A549 treated with Mapracorat at 1 μM for 4 hours (cell line): ENCODE measurements around the gene SHLD2. TPM values are rescaled to one million over a fixed set of nuclear protein-coding genes. Genes with fewer than 3 reads are reported as not detected.

ENCODE experiments used
- total RNA-seq: library from RNA; stranded (reverse); fragments of 200-300 nt; extraction: Qiagen RNA extraction; gene quantifications from 5 replicates; pipeline ENCODE4 v1.2.3, GENCODE V29; 2022

SHLD2 gene, protein sequence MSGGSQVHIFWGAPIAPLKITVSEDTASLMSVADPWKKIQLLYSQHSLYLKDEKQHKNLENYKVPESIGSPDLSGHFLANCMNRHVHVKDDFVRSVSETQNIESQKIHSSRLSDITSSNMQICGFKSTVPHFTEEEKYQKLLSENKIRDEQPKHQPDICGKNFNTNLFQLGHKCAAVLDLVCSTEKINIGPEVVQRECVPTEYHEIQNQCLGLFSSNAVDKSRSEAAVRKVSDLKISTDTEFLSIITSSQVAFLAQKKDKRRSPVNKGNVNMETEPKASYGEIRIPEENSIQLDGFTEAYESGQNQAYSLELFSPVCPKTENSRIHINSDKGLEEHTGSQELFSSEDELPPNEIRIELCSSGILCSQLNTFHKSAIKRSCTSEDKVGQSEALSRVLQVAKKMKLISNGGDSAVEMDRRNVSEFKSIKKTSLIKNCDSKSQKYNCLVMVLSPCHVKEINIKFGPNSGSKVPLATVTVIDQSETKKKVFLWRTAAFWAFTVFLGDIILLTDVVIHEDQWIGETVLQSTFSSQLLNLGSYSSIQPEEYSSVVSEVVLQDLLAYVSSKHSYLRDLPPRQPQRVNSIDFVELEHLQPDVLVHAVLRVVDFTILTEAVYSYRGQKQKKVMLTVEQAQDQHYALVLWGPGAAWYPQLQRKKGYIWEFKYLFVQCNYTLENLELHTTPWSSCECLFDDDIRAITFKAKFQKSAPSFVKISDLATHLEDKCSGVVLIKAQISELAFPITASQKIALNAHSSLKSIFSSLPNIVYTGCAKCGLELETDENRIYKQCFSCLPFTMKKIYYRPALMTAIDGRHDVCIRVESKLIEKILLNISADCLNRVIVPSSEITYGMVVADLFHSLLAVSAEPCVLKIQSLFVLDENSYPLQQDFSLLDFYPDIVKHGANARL
- 22.9 to 26.7 TPM (median 25.3 TPM) in 5 replicates for total RNA-seq

DNA sequence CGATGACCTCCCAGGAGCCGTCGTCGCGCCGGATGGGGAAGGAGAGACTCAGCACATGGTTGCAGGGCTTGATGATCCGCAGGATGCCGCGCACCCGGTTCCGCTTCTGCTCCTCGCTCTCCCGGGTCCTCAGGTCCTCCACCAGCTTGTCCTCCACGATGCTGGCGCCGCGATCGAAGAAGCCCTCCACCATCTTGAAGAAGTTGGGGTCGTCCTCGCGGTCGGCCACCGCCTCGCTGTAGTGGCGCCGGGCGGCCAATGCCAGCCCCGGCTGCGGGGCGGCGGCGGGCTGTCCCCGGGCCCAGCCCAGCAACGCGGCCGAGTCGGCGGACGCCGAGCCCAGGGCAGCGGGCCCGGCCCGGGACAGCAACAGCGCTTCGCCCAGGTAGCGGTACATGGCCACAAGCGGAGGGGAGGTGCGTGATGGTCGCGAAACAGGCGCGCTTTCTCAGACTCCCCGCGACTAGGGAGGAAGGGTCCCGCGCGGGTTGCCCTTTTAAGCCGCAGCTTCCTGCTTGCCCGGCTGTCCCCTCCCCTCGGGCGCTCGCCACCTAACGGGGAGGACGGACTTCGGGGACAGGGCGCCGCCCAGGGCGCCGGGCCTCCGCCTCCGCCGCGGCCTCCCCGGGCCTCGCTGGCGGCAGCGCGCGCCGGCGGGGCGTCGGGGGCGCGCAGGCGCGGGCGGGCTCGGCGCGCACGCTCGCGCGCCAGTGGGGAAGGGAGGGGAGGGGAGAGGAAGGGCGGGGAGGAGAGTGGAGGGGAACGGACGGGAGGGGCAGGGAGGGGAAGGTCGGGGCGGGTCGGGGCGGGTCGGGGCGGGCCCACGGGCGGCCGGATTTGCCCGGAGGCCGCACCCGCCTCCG, at the start of gene SHLD2, which contains the start of gene GLUD1:
TSS of gene SHLD2 (plus strand) at position 834 of the 863 bp plus-strand sequence. CDS start 56,149 bp downstream, outside the sequence.
TSS of gene GLUD1 (minus strand) at position 471 of the 863 bp plus-strand sequence. CDS start at position 397, 74 bp downstream.

DNA sequence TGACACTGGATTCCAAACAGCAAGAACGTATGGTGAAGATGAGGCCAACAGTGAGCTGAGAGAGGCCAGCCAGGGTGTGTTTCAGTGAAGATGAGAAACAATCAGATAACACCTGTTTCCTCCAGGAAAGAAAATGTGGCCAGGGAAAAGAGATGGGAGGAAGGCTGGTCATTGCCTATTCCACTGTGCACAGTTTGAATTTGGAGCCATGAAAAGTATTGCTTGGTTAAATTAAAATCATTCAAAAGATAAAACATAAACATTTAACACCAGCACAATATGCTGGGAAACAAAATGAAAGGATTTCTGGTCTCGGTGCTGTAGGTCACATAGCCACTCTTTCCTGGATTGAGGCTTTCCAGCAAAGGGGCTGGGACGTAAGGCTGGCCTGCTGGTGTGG, 130.1 kb downstream of the SHLD2 start, which contains the start of gene NUTM2A:
TSS of gene NUTM2A (plus strand) at position 301 of the 400 bp plus-strand sequence. CDS start 383 bp downstream, outside the sequence.

Other genes with a start within 250 kb of the SHLD2 start
- 0.73 to 1.6 TPM (median 0.98 TPM) in 5 replicates for gene MMRN2, start 137.6 kb upstream of the SHLD2 start, total RNA-seq
- 9.9 to 14.5 TPM (median 13.4 TPM) in 5 replicates for gene SNCG, start 136.6 kb upstream of the SHLD2 start, total RNA-seq
- gene ADIRF, start 126.7 kb upstream of the SHLD2 start, total RNA-seq: not detected in 5 replicates
- gene FAM25A, start 74.9 kb upstream of the SHLD2 start, total RNA-seq: not detected in 5 replicates
- gene GLUD1, start 363 bp upstream of the SHLD2 start, total RNA-seq: 86.7 to 105 TPM (median 98.2 TPM) in 5 replicates
- gene NUTM2A, start 130.2 kb downstream of the SHLD2 start, total RNA-seq: 0.08 TPM in 1 of 5 replicates, not detected in the others